ENCODE measurements around the gene NPAS3. TPM values are rescaled to one million over a fixed set of nuclear protein-coding genes. Genes with fewer than 3 reads are reported as not detected.

Gene NPAS3
- total RNA-seq, 1 donor from 2014 or later, result 1.6 TPM

DNA sequence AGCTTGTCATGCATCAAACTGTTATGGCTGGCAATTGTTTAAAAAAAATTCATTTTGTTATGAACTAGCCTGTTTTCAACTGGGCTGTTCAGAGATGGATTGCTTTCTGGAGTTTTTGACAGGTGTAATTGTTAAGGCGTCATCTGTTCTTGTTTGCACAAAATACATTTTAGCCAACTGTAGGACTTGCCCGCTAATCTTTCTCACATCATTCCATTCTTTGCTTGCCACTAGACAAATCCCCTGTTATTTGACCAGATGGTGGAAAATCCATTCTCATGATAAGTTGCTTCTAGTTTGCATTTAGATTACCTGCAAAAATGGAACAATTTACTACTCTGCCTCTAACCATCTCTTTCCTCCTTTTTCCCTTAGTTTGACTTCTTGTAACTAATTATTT lies 114.3 kb downstream of the NPAS3 start:
- no peaks in the 10 kb centered on the region for H3K27me3 Mint-ChIP-seq (ENCODE audit: unreplicated experiment)
- H3K4me3 Mint-ChIP-seq (ENCODE audit: unreplicated experiment), result no peak overlapping the region
- DNase-seq (ENCODE audit: low spot score), result no peak
- no peak overlapping the region for H3K27ac Mint-ChIP-seq (ENCODE audit: unreplicated experiment)
- no peaks in the 10 kb centered on the region for H3K4me1 Mint-ChIP-seq (ENCODE audit: unreplicated experiment)
- TF ChIP-seq, protein P1, sequence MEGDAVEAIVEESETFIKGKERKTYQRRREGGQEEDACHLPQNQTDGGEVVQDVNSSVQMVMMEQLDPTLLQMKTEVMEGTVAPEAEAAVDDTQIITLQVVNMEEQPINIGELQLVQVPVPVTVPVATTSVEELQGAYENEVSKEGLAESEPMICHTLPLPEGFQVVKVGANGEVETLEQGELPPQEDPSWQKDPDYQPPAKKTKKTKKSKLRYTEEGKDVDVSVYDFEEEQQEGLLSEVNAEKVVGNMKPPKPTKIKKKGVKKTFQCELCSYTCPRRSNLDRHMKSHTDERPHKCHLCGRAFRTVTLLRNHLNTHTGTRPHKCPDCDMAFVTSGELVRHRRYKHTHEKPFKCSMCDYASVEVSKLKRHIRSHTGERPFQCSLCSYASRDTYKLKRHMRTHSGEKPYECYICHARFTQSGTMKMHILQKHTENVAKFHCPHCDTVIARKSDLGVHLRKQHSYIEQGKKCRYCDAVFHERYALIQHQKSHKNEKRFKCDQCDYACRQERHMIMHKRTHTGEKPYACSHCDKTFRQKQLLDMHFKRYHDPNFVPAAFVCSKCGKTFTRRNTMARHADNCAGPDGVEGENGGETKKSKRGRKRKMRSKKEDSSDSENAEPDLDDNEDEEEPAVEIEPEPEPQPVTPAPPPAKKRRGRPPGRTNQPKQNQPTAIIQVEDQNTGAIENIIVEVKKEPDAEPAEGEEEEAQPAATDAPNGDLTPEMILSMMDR (IDR thresholded peaks at IDR 0.05; ENCODE audit: unreplicated experiment), result no peak
- no peaks in the 10 kb centered on the region for H3K36me3 Mint-ChIP-seq (ENCODE audit: low read depth, unreplicated experiment)
- no peaks in the 10 kb centered on the region for H3K9me3 Mint-ChIP-seq (ENCODE audit: unreplicated experiment)

DNA sequence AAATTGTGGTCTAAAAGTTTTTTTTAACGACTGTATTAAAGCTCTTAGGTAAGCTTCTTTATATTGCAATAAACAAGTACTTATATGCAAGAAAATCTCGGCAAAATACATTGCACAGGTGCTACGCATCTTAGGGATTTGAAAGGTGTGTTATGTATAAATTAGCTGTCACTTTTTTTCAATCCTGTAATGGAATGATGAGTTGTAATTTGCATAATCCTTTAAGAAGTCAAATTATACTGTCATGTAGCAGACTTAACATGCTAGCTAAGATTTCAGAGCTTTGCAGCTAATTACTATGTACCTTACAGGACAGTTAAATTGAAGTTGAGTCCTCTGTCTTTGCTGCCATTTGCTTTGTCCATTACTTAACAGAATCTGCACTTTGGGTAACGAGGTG lies 117.5 kb downstream of the NPAS3 start:
- no peak for DNase-seq (ENCODE audit: low spot score)

DNA sequence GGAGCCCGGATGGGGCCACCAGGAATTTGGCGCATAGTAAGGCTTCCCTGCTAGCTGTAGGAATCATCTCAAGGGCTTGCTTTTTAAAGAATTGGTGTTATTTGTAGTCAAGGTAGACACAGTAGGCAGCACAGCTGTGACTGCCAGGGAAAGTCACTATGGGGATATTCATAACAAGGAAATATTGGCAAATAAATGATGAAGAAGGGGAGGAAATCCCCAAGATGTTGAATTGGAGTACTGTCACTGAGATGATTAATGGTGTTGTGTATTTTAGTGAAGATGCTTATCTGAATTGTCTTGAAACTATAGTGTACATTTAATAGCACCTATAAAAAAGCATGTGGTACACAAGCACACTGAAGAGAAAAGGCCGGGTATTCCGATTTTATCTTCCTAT lies 118.9 kb downstream of the NPAS3 start:
- H3K4me3 Mint-ChIP-seq (ENCODE audit: unreplicated experiment), result no peak overlapping the region
- no peak for DNase-seq (ENCODE audit: low spot score)
- H3K27me3 Mint-ChIP-seq (ENCODE audit: unreplicated experiment), result peaks cover 1% of the 10 kb centered on the region
- H3K9me3 Mint-ChIP-seq (ENCODE audit: unreplicated experiment), result no peaks in the 10 kb centered on the region
- H3K4me1 Mint-ChIP-seq (ENCODE audit: unreplicated experiment), result peaks cover 3% of the 10 kb centered on the region
- TF ChIP-seq, protein P1 (IDR thresholded peaks at IDR 0.05; ENCODE audit: unreplicated experiment), result no peak
- H3K36me3 Mint-ChIP-seq (ENCODE audit: low read depth, unreplicated experiment), result no peaks in the 10 kb centered on the region
- H3K27ac Mint-ChIP-seq (ENCODE audit: unreplicated experiment), result no peak overlapping the region

More for the DNA sequence above, 117.5 kb downstream of the NPAS3 start:
- H3K9me3 Mint-ChIP-seq (ENCODE audit: unreplicated experiment), result no peaks in the 10 kb centered on the region
- TF ChIP-seq, protein P1 (IDR thresholded peaks at IDR 0.05; ENCODE audit: unreplicated experiment), result no peak
- peaks cover 1% of the 10 kb centered on the region for H3K27me3 Mint-ChIP-seq (ENCODE audit: unreplicated experiment)
- H3K27ac Mint-ChIP-seq (ENCODE audit: unreplicated experiment), result no peak overlapping the region
- no peaks in the 10 kb centered on the region for H3K4me1 Mint-ChIP-seq (ENCODE audit: unreplicated experiment)
- no peak overlapping the region for H3K4me3 Mint-ChIP-seq (ENCODE audit: unreplicated experiment)
- H3K36me3 Mint-ChIP-seq (ENCODE audit: low read depth, unreplicated experiment), result no peaks in the 10 kb centered on the region

- Mint-ChIP-seq H3K36me3 (ENCODE audit: low read depth, unreplicated experiment) (no peaks in the 10 kb centered on the region), H3K9me3 (ENCODE audit: unreplicated experiment) (no peaks in the 10 kb centered on the region), H3K4me3 (ENCODE audit: unreplicated experiment) (no peak overlapping the region), H3K27ac (ENCODE audit: unreplicated experiment) (no peak overlapping the region), H3K4me1 (ENCODE audit: unreplicated experiment) (peaks cover 3% of the 10 kb centered on the region), H3K27me3 (ENCODE audit: unreplicated experiment) (peaks cover 1% of the 10 kb centered on the region)
- no peak for DNase-seq (ENCODE audit: low spot score)
- TF ChIP-seq, protein P1 (IDR thresholded peaks at IDR 0.05; ENCODE audit: unreplicated experiment), result no peak
Observed at GRCh38 chr14:33061667-33062325, 123.1 kb downstream of the NPAS3 start.

- Mint-ChIP-seq H3K27ac (ENCODE audit: unreplicated experiment) (no peak overlapping the region), H3K36me3 (ENCODE audit: low read depth, unreplicated experiment) (no peaks in the 10 kb centered on the region), H3K27me3 (ENCODE audit: unreplicated experiment) (peaks cover 1% of the 10 kb centered on the region), H3K9me3 (ENCODE audit: unreplicated experiment) (no peaks in the 10 kb centered on the region), H3K4me3 (ENCODE audit: unreplicated experiment) (no peak overlapping the region), H3K4me1 (ENCODE audit: unreplicated experiment) (peaks cover 3% of the 10 kb centered on the region)
- no peak for DNase-seq (ENCODE audit: low spot score)
- TF ChIP-seq, protein P1 (IDR thresholded peaks at IDR 0.05; ENCODE audit: unreplicated experiment), result no peak
Observed at GRCh38 chr14:33062476-33062875, 123.8 kb downstream of the NPAS3 start.
